Measurements from ENCODE around the gene UACA. TPM values are rescaled to one million over a fixed set of nuclear protein-coding genes. Genes with fewer than 3 reads are reported as not detected.
"Not testable (repeated sequence)": the region's sequence is repeated elsewhere in the genome, so short reads cannot be mapped to it uniquely, and the experiment has no call there.

The UACA gene
- total and polyA plus RNA-seq, 4 donors = 9.2 to 195 (median 37.9) TPM

- H3K9me3 ChIP-seq (ENCODE audit: control insufficient read depth in 4 of 4, insufficient read depth in 3 of 4, low read length in 3 of 4) = no peaks in the 10 kb centered on the region
- no peak overlapping the region for H3K4me3 ChIP-seq
- TF ChIP-seq CTCF (IDR thresholded peaks at IDR 0.05; ENCODE audit: control extremely low read depth, extremely low read depth) = no peak
- H3K27me3 ChIP-seq (ENCODE audit: control insufficient read depth in 3 of 3, insufficient read depth in 3 of 3, low read length in 2 of 3) = peaks cover 0 to 4% (median 0%) of the 10 kb centered on the region in 3 donors
- no peaks in the 10 kb centered on the region for H3K36me3 ChIP-seq (ENCODE audit: control insufficient read depth in 4 of 4, insufficient read depth in 4 of 4, low read length in 4 of 4)
- peaks cover 5 to 25% (median 13%) of the 10 kb centered on the region in 5 donors for H3K4me1 ChIP-seq (ENCODE audit: control insufficient read depth in 5 of 5, insufficient read depth in 5 of 5, low read length in 5 of 5)
- ATAC-seq (ENCODE audit: insufficient read depth, low FRiP score) = no peak
- H3K9ac ChIP-seq (ENCODE audit: insufficient read depth in 1 of 2, low read length in 2 of 2) = peak overlapping the region in 1 of 2 donors; percentile 42
- 33 to 47% methylated on average over 3 of the region's 3 CpGs for WGBS, 2 donors
- peak overlapping the region; percentile 68 to 77 for H3K27ac ChIP-seq (ENCODE audit: low read depth in 1 of 2, low read length in 1 of 2)
- DNase-seq = no peak
Measured at GRCh38 chr15:70742928-70743327, 20.4 kb downstream of the UACA start.

DNA sequence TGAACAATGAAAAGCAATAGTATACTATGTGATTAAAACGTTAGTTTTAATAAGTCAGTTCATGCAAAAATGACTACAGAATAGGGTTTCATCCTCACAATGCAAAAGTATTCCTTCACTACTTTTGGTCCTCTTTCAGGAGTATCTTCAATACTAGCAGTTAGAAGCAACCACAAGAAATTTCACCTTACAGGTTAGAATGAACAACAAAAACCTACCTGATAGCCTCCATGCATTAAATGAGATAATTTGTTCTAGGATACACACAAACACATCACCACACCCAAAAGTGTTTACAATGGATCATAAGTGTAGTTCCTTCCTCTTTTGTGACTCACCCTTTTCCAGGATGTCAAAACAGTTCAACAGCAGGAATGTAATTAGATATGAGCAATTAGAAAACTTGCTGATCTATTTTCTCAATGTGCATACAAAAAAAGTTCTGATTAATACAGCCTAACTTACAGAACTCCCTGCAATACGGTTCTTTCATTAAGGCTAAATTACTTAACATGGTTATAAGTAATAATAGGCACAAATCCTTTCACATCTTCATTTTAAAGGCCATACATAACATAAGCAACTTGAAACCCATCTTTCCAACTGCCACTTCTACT lies 21.6 kb downstream of the UACA start:
- Histone ChIP-seq H3K27me3 (ENCODE audit: control insufficient read depth in 3 of 3, insufficient read depth in 3 of 3, low read length in 2 of 3) (peaks cover 0 to 6% (median 0%) of the 10 kb centered on the region in 3 donors), H3K9ac (ENCODE audit: insufficient read depth in 1 of 2, low read length in 2 of 2) (peak overlapping the region in 1 of 2 donors; percentile 26), H3K4me1 (ENCODE audit: control insufficient read depth in 5 of 5, insufficient read depth in 5 of 5, low read length in 5 of 5) (peaks cover 5 to 25% (median 13%) of the 10 kb centered on the region in 5 donors), H3K36me3 (ENCODE audit: control insufficient read depth in 4 of 4, insufficient read depth in 4 of 4, low read length in 4 of 4) (no peaks in the 10 kb centered on the region), H3K9me3 (ENCODE audit: control insufficient read depth in 4 of 4, insufficient read depth in 3 of 4, low read length in 3 of 4) (no peaks in the 10 kb centered on the region), H3K27ac (ENCODE audit: low read depth in 1 of 2, low read length in 1 of 2) (peak overlapping the region in 1 of 2 donors; percentile 53), H3K4me3 (no peak overlapping the region)
- ATAC-seq (ENCODE audit: insufficient read depth, low FRiP score) (peak; percentile 58), DNase-seq (peak in 2 of 3 donors; percentile 34 to 44)
- 45 to 62% methylated on average over 2 of the region's 2 CpGs for WGBS, 2 donors
- TF ChIP-seq CTCF (IDR thresholded peaks at IDR 0.05; ENCODE audit: control extremely low read depth, extremely low read depth) = no peak

- ATAC-seq (ENCODE audit: insufficient read depth, low FRiP score) (no peak), DNase-seq (peak; percentile 73 to 93 (median 85))
- Histone ChIP-seq H3K9ac (ENCODE audit: insufficient read depth in 1 of 2, low read length in 2 of 2) (peak overlapping the region in 1 of 2 donors; percentile 26), H3K9me3 (ENCODE audit: control insufficient read depth in 4 of 4, insufficient read depth in 3 of 4, low read length in 3 of 4) (no peaks in the 10 kb centered on the region), H3K4me3 (no peak overlapping the region), H3K36me3 (ENCODE audit: control insufficient read depth in 4 of 4, insufficient read depth in 4 of 4, low read length in 4 of 4) (no peaks in the 10 kb centered on the region), H3K27me3 (ENCODE audit: control insufficient read depth in 3 of 3, insufficient read depth in 3 of 3, low read length in 2 of 3) (peaks cover 0 to 8% (median 0%) of the 10 kb centered on the region in 3 donors), H3K27ac (ENCODE audit: low read depth in 1 of 2, low read length in 1 of 2) (peak overlapping the region; percentile 81 to 94), H3K4me1 (ENCODE audit: control insufficient read depth in 5 of 5, insufficient read depth in 5 of 5, low read length in 5 of 5) (peaks cover 5 to 25% (median 13%) of the 10 kb centered on the region in 5 donors)
- TF ChIP-seq CTCF (IDR thresholded peaks at IDR 0.05; ENCODE audit: control extremely low read depth, extremely low read depth) = no peak
- WGBS, 2 donors = 3 to 8% methylated on average over 1 of the region's 1 CpG
Measured at GRCh38 chr15:70741107-70741531, 22.2 kb downstream of the UACA start.

DNA sequence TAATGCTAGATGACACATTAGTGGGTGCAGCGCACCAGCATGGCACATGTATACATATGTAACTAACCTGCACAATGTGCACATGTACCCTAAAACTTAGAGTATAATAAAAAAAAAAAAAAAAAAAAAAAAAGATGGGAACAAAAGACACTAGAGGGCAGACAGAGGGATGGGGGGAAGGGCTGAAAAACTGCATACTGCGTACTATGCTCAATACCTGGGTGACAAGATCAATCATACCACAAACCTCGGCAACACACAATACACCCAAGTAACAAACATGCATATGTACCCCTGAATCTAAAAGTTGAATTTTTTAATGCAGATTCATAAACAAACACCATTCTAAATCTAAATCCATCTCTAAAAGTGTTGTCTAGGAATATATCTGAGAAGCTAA lies 28.3 kb downstream of the UACA start:
- DNase-seq = not testable (repeated sequence)

More for the DNA sequence above, 28.3 kb downstream of the UACA start:
- 94 to 97% methylated on average over 2 of the region's 3 CpGs for WGBS, 2 donors
- not testable (repeated sequence) for H3K4me3 ChIP-seq; H3K9me3 ChIP-seq (ENCODE audit: control insufficient read depth in 4 of 4, insufficient read depth in 3 of 4, low read length in 3 of 4); H3K36me3 ChIP-seq (ENCODE audit: control insufficient read depth in 4 of 4, insufficient read depth in 4 of 4, low read length in 4 of 4); H3K27ac ChIP-seq (ENCODE audit: low read depth in 1 of 2, low read length in 1 of 2); H3K4me1 ChIP-seq (ENCODE audit: control insufficient read depth in 5 of 5, insufficient read depth in 5 of 5, low read length in 5 of 5); H3K27me3 ChIP-seq (ENCODE audit: control insufficient read depth in 3 of 3, insufficient read depth in 3 of 3, low read length in 2 of 3); ATAC-seq (ENCODE audit: insufficient read depth, low FRiP score); H3K9ac ChIP-seq (ENCODE audit: insufficient read depth in 1 of 2, low read length in 2 of 2)

All from lung (tissue), 12 donors.